Measurements from ENCODE around the gene MT1X.

- TF ChIP-seq CTCF (IDR thresholded peaks at IDR 0.05) (no peak), POLR2A (IDR thresholded peaks at IDR 0.05) (no peak), POLR2AphosphoS5 (IDR thresholded peaks at IDR 0.05) (no peak)
These were observed 20.6 kb downstream of the MT1X start for GRCh38 chr16:56702836-56703235.
